ENCODE data around the gene TROAP.
"Not testable (repeated sequence)": the region's sequence is repeated elsewhere in the genome, so short reads cannot be mapped to it uniquely, and the experiment has no call there.

The TROAP gene

DNA sequence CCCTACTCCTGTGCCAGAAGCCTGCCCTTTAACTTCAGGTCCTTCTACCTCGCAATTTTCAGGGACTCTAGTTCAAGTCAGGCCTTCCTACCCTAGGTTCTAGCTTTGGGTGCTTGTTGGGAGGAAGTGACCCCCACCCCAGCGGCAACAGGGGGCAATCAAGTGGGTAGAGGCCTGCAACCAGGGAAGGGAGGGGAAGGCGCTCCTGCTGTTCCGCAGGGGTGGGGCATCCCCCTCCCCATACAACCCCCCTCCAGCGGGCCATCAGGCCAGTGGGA lies 28.3 kb upstream of the TROAP start:
- peak; percentile 77 for DNase-seq

DNA sequence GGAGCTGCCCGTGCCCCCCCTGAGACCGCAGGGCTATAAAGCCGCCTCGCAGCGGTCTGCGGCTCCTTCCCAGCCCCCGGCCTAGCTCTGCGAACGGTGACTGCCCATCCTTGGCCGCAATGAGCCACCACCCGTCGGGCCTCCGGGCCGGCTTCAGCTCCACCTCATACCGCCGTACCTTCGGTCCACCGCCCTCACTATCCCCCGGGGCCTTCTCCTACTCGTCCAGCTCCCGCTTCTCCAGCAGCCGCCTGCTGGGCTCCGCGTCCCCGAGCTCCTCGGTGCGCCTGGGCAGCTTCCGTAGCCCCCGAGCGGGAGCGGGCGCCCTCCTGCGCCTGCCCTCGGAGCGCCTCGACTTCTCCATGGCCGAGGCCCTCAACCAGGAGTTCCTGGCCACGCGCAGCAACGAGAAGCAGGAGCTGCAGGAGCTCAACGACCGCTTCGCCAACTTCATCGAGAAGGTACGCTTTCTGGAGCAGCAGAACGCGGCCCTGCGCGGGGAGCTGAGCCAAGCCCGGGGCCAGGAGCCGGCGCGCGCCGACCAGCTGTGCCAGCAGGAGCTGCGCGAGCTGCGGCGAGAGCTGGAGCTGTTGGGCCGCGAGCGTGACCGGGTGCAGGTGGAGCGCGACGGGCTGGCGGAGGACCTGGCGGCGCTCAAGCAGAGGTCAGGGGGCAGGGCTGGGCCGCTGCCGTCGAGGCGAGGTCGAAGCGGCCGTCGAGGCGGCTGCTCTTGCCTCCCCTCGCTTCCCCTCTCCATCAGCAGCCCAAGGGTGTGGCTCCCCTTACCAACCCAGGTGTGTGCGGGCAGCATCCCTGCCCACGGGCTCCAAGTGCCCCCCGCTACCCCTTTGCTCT lies 27.7 kb upstream of the TROAP start, which contains the start of gene PRPH:
Gene PRPH, plus strand, starts transcription at position 66 of the 855 bp plus-strand sequence. Its CDS starts 54 bp downstream, at position 120.
- no peak for DNase-seq

DNA sequence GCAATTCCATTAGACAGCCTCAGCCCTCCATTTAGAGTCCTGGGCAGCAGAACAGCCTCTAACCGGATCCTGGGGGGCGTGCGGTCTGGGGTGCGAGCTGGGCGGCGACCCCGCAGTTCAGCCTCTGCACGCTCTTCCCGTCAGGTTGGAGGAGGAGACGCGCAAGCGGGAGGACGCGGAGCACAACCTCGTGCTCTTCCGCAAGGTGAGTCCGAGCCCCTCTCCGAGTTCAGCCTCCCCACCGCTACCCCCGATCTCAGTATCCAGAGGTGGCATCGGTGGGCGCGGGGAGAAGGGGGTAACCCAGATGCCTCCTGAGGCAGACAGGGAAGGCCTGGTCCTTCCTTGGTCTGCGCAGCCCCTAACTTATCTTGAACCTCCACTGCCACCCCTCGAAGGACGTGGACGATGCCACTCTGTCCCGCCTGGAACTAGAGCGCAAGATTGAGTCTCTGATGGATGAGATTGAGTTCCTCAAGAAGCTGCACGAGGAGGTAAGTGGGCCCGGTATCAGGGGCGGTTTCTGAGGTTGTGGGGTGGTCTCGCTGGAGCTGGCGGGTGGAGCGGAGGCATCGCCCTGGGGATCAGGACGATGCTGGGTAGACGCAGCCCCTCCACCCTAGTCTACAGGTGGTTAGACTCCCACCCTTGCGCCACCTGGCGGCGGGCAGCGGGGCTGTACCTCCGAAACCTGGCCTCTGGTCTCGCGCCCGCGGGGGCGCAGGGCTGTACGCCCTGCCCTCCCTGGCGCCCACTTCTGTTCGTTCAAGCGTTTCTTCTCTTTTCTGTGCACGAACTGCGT lies 26.8 kb upstream of the TROAP start:
- no peak for DNase-seq

DNA sequence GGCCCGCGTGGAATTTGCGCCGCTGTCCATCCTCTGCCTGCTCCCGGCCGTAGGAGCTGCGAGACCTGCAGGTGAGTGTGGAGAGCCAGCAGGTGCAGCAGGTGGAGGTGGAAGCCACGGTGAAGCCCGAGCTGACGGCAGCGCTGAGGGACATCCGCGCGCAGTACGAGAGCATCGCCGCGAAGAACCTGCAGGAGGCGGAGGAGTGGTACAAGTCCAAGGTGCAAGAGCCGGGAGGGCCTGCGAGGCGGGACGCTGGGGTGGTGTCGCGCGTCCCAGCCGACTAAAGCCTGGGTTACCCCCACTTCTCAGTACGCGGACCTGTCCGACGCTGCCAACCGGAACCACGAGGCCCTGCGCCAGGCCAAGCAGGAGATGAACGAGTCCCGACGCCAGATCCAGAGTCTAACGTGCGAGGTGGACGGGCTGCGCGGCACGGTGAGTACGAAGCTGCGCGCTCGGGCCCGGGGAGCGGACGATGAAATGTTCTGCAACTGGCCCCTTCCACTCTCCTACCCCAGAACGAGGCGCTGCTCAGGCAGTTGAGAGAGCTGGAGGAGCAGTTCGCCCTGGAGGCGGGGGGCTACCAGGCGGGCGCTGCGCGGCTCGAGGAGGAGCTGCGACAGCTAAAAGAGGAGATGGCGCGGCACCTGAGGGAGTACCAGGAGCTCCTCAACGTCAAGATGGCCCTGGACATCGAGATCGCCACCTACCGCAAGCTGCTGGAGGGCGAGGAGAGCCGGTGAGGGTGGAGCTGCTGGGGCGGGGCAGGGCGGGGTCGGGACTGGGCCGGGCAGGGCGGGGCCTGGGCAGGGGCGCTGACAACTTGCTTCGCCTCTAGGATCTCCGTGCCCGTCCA lies 26.0 kb upstream of the TROAP start:
- no peak for DNase-seq

DNA sequence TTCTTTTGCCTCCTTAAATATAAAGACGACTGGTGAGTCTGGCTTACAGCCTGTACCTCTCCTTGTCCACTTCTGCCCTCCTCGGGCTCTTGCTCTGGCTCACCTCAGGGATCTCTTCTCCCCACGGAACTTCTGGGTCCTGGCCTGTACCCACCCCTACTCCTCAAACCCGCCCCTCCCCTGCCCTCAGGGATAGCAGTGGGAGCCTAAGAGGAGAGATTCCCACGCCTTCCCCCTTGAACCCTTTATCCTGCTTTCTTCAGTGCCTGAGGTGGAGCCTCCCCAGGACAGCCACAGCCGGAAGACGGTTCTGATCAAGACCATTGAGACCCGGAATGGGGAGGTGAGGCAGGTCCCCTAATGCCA lies 25.4 kb upstream of the TROAP start:
- no peak for DNase-seq

DNA sequence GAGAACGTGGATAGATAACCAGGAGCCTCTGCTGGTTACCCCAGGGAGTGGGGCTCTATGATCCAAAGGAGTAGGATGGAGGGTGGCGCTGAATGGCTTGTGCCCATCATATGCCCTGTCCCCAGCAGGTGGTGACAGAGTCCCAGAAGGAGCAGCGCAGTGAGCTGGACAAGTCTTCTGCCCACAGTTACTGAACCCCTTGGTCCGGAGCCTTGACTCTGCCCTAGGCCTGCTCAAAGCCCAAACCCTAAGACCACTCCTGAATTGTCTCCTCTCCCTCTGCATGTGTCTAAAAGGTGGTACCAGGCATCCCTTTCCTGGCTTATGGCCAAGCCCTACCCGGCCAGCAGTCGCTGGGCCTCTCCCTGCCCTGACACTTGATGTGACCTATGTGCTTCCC lies 24.9 kb upstream of the TROAP start:
- DNase-seq, result no peak

DNA sequence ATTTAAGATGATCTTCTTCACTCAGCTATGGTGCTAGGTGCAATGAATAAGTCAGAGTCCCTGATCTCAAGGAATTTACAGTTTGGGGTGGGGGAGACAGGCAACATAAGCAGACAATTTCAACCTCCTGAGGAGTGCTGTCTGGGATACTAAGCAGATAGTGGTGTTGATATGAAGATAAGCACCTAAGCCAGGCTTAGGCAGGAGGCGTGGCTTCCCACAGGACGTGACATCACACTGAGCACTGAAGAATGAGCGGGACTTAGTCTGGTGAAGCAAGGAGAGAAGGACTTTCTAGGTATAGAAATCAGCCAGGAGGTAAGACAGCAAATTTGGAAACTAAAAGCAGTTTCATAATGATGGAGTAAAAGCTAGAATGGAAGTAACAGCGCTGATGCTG lies 21.3 kb upstream of the TROAP start:
- DNase-seq, result no peak

DNA sequence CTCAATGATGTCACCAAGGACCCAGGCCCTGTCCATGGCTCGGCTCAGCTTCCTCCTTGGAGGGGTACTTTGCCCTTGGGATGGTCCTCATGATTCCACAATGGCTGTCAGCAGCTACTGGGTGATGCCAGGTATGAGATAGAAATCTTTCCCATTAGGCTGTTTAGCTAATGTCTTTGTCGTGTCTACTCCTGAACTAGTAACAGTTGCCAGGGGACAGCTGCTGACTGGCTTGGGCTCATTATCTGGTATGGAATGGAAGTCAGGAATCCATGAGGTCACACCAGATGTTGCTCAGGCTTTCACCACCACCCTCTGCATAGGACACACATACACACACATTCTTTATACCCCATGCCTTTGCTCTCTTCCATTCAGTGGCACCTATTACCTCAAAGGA lies 18.9 kb upstream of the TROAP start:
- no peak for DNase-seq

DNA sequence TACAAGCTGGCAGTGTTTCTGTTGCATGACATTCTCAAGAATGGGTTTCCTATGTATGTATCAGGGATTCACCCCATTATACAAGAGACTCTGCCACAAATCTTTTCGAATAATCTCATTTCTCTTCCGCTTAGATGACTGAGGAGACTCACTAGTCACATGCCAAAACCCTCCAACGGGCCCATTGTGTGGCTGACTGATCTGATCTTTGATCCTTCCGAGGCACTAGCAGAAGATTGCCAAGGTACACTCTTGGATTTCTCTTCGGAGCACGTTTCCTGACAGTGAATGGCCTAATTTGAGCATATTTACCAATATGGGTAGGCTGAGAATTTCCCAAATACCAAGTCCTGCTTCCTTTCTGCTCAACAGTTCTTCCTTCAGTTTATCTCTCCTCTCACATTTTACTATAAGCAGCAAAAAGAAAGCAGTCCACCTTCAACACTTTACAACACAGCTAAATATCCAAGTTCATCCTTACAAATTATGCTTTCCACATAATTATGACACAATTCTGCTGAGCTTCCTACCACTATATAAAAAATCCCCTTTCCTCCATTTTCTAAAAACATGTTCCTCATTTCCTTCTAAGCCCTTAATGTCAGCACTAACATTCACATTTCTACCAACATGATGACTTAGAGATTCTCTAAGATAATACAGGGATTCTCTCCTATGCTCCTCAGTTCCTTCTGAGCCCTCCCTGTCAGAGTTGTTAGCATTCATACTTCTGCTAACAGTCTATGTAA lies 17.1 kb upstream of the TROAP start:
- DNase-seq, result no peak

DNA sequence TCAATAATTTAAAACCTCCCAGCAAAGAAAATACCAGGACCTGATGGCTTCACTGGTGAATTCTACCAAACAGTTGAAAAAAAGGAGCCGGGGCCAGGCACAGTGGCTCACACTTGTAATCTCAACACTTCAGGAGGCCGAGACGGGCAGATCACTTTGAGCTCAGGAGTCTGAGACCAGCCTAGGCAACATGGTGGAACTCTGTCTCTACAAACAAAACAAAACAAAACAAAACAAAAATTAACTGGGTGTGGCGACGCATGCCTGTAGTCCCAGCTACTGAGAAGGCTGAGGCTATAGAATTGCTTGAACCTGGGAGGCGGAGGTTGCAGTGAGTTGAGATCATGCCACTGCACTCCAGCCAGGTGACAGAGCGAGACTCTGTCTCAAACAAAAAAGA lies 13.7 kb upstream of the TROAP start:
- DNase-seq, result no peak

DNA sequence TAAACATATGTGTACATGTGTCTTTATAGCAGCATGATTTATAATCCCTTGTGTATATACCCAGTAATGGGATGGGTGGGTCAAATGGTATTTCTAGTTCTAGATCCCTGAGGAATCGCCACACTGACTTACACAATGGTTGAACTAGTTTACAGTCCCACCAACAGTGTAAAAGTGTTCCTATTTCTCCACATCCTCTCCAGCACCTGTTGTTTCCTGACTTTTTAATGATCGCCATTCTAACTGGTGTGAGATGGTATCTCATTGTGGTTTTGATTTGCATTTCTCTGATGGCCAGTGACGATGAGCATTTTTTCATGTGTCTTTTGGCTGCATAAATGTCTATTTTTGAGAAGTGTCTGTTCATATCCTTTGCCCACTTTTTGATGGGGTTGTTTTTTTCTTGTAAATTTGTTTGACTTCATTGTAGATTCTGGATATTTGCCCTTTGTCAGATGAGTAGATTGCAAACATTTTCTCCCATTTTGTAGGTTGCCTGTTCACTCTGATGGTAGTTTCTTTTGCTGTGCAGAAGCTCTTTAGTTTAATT lies 12.5 kb upstream of the TROAP start:
- DNase-seq, result not testable (repeated sequence)

DNA sequence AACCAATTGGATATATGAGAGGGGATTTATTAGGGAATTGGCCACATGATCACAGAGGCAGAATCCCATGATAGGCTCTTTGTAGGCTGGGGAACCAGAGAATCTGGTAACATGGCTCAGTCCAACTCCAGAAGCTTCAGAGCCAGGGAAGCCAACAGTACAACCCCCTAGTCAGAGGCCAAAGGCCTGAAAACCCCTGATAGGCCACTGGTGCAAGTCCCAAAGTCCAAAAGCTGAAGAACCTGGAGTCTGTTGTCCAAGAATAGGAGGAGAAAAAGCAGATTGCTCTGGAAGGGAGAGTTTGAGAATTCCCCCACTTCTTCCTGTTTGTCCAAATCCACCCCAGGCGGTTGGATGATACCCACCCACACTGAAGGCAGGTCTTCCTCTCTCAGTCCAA lies 8.2 kb upstream of the TROAP start:
- DNase-seq, result no peak

DNA sequence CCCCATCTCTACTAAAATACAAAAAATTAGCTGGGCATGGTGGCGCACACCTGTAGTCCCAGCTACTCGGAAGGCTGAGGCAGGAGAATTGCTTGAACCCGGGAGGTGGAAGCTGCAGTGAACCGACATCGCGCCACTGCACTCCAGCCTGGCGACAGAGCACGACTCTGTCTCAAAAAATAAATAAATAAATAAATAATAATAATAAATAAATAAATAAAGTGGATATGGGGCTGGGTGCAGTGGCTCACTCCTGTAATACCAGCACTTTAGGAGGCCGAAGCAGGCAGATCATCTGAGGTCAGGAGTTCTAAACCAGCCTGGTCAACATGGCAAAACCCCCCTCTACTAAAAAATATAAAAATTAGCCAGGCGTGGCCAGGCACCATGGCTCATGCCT lies 5.9 kb upstream of the TROAP start:
- not testable (repeated sequence) for DNase-seq

DNA sequence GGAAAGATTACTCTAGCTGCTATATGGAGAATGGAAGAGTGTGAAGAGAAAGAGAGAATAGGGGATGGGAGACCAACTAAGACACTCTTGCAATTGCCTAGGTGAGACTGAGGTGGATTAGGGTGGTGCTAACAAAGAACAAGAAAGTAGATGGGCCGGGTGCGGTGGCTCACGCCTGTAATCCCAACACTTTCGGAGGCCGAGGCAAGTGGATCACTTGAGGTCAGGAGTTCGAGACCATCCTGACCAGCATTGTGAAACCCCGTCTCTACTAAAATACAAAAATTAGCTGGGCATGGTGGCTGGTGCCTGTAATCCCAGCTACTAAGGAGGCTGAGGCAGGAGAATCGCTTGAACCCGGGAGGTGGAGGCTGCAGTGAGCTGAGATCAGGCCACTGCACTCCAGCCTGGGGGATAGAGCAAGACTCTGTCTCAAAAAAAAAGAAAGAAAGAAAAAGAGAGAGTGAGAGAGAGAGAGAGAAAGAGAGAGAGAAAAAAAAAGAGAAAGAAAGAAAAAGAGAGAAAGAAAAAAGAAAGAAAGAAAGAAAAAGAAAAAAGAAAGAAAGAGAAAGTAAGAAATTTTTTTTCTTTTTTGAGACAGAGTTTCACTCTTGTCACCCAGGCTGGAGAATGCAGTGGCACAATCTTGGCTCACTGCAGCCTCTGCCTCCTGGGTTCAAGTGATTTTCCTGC lies 2.5 kb upstream of the TROAP start:
- DNase-seq, result not testable (repeated sequence)

DNA sequence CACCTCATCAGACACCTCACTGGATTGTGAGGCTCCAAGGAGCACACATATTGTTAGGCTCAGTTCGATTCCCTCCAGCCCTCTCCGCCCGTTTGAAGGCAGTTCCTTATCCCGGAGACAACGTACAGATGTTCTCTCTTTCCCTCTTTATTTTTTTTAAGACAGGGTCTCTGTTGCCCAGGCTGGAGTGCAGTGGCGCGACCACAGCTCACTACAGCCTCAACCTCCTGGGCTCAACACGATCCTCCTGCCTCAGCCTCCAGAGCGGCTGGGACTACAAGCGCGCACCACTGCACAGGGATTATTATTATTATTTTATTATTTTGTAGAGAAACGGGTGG lies 718 bp upstream of the TROAP start:
- DNase-seq, result no peak

DNA sequence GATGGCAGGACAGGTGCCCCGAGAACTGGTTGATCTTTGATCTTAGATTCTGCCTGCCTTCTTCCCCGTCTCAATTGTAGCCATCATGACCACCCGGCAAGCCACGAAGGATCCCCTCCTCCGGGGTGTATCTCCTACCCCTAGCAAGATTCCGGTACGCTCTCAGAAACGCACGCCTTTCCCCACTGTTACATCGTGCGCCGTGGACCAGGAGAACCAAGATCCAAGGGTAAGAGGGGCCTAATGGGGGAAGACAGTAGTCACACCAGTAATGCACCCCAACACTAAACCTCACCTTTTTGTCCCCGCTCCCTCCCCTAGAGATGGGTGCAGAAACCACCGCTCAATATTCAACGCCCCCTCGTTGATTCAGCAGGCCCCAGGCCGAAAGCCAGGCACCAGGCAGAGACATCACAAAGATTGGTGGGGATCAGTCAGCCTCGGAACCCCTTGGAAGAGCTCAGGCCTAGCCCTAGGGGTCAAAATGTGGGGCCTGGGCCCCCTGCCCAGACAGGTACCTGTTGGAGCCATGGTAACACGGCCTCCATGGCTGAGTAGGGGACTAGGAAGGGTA lies 556 bp downstream of the TROAP start:
- no peak for DNase-seq

DNA sequence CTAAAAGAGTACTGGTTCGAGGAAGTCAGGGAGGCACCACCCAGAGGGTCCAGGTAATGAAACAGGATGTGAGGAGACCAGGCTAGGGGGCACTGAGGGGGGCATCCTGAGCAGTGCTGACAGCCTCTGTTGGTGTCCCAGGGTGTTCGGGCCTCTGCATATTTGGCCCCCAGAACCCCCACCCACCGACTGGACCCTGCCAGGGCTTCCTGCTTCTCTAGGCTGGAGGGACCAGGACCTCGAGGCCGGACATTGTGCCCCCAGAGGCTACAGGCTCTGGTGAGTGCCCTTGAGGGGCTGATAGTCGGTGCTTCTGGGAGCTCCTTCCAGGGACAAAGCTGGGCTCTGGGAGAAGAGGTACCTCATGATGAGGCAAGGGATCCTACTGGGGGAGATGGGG lies 2.6 kb downstream of the TROAP start:
- DNase-seq, result no peak

DNA sequence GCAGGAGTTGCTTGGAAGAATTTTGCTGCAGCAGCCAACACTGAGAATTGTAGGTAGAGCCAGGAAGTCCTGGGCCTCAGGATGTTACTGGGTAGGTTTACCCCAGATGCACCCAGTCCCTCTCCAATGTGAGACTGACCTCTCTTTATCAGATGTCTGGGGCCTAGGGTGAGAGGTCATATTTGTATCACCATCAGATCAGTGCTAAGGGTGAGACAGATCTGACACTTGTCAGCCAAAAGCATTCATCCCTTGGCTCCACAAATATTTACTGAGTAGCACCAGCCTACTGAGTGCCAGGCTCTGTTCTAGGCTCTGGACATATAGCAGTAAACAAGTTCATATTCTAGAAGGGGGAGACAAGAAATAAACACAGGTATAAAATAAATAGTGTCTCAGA lies 4.3 kb downstream of the TROAP start:
- DNase-seq, result no peak

DNA sequence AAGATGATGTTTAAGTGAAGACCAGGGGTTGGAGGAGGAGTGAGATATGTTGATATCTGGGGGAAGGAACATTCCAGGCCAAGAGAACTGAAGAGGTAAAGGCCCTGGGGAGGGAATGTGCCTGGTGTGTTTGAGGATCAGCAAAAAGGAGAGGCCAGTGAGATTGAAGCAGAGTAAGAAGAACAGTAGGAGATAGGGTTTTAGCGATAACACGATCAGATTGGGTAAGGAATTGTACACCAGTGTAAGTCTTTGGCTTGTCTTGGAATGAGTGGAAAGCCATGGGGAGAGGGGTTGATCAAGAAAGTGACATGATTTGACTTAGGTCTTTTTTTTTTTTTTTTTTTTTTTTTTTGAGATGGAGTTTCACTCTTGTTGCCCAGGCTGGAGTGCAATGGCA lies 4.8 kb downstream of the TROAP start:
- no peak for DNase-seq

DNA sequence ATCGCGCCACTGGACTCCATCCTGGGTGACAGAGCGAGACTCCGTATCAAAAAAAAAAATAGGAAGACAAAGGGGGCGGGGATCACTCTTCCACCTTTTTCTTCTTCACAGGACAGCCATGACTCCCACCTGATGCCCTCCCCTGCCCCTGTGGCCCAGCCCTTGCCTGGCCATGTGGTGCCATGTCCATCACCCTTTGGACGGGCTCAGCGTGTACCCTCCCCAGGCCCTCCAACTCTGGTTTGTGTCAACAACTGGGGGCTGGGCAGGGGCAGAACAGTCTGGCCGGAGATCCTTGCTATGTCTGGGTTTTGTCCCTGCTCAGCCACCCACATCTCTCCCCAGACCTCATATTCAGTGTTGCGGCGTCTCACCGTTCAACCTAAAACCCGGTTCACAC lies 5.8 kb downstream of the TROAP start:
- no peak for DNase-seq

DNA sequence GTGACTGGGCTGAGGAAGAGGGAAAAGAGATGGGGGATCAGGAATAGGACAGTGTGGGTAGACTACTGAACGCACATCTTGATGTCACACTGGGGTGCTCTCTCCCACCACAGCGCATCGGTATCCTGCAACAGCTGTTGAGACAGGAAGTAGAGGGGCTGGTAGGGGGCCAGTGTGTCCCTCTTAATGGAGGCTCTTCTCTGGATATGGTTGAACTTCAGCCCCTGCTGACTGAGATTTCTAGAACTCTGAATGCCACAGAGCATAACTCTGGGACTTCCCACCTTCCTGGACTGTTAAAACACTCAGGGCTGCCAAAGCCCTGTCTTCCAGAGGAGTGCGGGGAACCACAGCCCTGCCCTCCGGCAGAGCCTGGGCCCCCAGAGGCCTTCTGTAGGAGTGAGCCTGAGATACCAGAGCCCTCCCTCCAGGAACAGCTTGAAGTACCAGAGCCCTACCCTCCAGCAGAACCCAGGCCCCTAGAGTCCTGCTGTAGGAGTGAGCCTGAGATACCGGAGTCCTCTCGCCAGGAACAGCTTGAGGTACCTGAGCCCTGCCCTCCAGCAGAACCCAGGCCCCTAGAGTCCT lies 7.1 kb downstream of the TROAP start:
- DNase-seq, result no peak
